ENCODE data around the gene B3GNT2.
"Not testable (repeated sequence)": the region's sequence is repeated elsewhere in the genome, so short reads cannot be mapped to it uniquely, and the experiment has no call there.

B3GNT2 gene

DNA sequence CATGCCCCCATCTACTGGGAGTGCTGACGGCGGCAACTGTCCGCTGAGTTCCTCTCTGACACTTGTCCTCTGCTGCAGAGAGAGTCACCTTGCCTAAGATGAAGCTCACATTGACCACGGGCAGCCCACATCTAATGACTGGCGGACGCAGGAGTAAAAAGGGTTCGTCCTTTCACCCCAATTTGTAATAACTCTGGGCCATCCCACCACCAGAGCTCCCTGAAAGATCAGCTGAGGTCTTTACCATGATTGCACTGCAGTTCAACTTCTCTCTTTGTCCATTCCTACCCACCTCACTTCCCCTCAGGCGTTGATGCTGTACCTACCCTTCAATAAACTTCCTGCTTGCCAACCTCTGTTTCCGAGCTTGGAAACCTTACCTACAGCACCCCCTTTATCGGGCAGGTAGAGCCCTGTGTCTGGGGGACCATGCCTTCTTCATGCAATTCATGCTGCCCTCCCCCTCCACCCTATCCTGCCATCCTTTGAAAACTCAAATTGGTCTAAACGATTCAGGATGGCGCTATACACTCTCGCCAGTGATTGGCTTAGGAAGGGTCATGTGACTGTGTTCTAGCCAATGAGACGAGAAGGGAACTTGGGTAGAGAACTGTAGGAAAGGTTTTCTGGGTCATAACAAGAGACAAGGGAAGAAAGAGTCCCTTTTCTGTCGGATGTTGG lies 10.3 kb upstream of the B3GNT2 start:
- no peak for DNase-seq

- no peak for DNase-seq
These were observed 9.6 kb upstream of the B3GNT2 start for GRCh38 chr2:62186156-62186905.

- no peak for DNase-seq
These were observed 8.7 kb upstream of the B3GNT2 start for GRCh38 chr2:62187246-62187645.

DNA sequence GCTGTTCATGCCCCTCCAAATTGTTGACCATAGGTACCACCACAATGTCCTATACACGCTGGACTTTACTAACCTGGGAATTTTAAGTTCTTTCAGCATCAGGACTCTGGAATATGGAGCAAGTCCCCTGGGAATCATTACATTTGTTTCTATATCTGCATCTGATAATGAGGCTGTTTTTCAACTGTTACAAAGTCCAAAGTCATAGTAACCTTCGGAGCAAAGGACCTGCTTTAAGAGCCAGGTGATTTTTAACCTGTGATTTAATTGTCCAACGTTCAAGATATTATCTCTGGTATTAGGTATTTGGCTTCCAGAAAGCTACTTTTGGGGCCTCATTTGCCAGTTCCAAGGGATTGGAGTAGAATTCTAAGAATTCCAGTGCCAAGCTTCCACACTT lies 7.5 kb upstream of the B3GNT2 start:
- no peak for DNase-seq

- DNase-seq: no peak
These were observed 6.7 kb upstream of the B3GNT2 start for GRCh38 chr2:62189196-62189595.

GRCh38 chr2:62192811-62193210 lies 3.1 kb upstream of the B3GNT2 start:
- DNase-seq: no peak

GRCh38 chr2:62194558-62195420 lies 1.1 kb upstream of the B3GNT2 start:
- DNase-seq: no peak

DNA sequence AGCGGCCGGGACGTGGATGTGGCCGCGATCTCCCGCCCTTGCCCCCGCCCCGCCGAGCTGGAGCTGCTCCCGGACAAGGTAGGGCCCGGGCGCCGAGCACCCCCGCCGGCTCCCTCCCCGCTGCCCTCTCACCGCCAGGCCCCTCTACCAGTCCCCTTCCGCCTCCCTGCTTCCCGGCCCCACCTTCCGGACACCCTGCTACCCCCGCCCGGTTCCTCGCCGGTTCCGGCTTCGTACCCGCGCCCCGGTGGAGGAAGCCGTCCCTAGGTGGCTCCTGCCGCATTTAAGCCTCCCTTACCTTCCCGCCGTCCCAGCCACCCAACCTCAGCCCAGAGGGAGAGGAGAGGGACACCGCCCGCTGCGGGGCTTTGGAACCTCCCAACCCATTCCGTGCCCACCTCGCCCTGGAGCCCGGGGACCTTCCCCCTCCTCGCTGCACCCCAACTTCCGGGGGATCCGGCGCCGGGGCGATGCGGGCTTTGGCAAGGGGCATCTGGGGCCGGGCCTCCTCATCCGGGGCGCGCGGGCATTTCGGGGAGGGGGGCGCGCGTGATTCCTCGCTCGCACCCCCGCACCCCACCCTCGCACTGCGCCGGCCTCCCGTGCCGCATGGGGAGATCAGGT lies 475 bp downstream of the B3GNT2 start:
- peak; percentile 67 for DNase-seq

DNA sequence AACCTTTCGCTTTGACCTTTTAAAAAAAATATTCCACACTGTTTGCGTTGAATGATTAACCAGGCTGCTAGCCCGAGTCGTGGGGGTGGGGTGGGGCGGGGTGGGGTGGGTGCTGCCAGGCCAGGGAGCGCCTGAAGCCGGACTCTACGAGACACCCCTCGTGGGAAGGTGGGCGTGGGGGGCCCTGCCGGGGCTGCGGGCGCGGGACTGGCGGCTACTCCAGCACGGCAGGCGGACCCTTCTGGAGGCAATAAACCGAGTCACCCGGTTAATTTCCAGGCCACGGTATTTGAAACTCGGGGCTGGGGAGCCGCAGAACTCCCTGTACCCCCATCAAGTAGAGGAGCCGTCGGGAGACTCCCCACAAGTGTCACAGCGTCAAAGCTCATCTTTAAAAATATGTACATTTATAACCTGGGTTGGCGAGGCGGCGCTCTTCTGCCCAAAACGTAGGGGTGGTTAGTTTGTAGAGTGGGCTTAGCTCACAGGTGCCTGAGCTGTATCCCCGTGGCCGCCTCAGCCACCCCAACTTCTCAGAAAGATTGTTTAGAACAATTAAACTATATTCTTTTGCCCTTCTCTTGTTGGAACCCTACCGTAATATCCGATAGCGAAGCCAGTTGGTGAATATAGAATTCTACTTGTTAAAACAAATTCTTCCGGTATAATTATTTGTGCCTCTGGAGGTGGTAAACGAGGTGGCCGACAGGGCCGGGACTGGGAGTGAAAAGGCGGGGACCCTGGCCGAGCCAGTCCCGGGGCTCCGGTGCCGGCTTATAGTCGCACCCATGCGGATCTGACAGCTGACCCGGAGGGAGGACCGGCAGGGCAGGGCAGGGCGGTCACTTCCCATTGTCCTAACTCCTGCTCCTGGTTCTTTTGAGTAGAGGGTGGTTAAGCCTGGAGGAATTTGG lies 1.4 kb downstream of the B3GNT2 start:
- DNase-seq: peak; percentile 16

DNA sequence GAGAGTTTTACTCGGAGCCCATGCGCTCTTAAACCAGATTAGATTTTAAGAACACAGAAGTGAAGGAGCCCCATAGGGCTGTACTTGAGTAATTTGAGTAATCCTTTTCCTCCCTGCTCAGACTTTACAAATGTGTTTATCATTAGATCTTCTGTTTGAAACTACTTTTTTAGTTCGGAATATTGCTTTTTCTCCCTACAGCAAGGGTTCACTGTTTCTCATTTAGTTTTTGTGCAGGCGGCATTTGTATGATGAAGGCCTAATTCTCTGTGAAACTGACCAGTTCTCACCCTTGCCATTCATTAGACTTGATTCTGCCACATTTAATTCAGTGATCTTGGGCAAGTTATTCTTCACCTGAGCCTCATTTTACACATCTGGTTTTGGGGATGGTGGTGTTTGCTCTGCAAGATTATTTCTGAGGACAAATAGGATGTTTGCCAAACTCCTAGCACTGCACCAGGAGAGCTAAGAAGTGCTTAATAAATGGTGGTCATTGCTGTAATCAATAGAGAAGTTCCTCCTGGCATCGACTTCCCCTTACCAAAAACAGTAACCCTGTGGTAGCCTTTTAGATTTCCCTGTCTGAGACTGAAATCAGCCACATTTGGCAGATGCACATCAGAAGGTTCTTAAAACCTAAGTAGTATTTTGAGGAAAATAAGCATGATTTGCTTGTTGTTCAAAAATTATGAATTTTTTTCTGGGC lies 2.2 kb downstream of the B3GNT2 start:
- DNase-seq: no peak

GRCh38 chr2:62198854-62199253 lies 2.9 kb downstream of the B3GNT2 start:
- DNase-seq: not testable (repeated sequence)

GRCh38 chr2:62199392-62200125 lies 3.6 kb downstream of the B3GNT2 start:
- no peak for DNase-seq

GRCh38 chr2:62200291-62200841 lies 4.5 kb downstream of the B3GNT2 start:
- no peak for DNase-seq

GRCh38 chr2:62200868-62201267 lies 5.0 kb downstream of the B3GNT2 start:
- DNase-seq: no peak

GRCh38 chr2:62201307-62201706 lies 5.4 kb downstream of the B3GNT2 start:
- DNase-seq: peak; percentile 72

- DNase-seq: no peak
These were observed 6.3 kb downstream of the B3GNT2 start for GRCh38 chr2:62202019-62202722.

GRCh38 chr2:62202729-62203128 lies 6.8 kb downstream of the B3GNT2 start:
- no peak for DNase-seq

DNA sequence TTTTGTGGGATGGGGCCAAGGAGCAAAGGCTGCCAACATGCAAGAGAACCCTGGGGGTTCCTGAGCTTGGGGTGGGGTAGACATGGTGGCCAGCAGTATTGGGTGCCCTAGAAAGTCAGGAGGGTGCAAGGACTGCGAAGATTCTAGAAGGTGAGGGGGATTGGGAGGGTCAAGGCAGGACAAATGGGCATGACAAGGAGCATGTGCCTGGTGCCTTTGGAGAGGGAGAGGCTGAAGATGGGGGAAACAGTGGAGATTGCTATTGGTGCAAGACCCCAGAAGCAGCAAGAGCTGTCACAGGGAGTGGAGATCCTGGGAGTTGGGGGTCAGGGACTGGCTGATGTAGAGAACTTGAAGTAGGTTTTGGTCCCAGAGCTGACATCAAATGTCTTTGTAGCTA lies 7.5 kb downstream of the B3GNT2 start:
- no peak for DNase-seq

GRCh38 chr2:62204998-62205496 lies 9.1 kb downstream of the B3GNT2 start:
- DNase-seq: no peak

Data from NCI-H2171 treated with DMSO at 0.1 percent for 48 hours (cell line).